ENCODE data around the gene USP15. TPM values are rescaled to one million over a fixed set of nuclear protein-coding genes. Genes with fewer than 3 reads are reported as not detected.

USP15 gene
- total and polyA plus RNA-seq, 2 donors (not counting 3 experiments of a cell fraction or from before 2014, with no cell fraction given), result 20.0 to 61.8 TPM

DNA sequence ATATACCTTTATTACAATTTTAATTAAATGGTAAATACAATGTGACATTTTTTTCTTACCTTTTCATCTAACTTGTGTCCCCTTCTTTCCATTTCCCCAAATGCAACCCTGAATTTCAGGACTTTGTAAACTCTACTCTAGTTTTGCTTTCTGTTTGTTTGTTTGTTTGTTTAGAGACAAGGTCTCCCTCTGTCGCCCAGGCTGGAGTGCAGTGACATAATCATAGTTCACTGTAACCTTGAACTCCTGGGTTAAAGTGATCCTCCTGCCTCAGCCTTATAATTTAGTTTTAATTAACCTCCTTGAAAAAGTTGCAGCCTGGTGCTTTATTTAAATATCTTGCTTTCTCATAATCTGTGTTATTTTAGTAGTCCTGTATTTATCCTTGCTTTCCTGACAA lies 147.4 kb downstream of the USP15 start:
- POLR2A ChIA-PET, result no interaction called here
- H3K36me3 ChIP-seq (ENCODE audit: control insufficient read depth in 2 of 2, extremely low read depth in 1 of 2, insufficient read depth in 2 of 2, low read length in 2 of 2), result peaks cover 0 to 12% of the 10 kb centered on the region in 2 experiments
- intact Hi-C loops (cut with micrococcal nuclease), result loop anchor here (2.0 kb wide), 1 partner anchor 37 kb away; no protein-coding TSS in a partner anchor
- no peaks in the 10 kb centered on the region for H3K4me1 ChIP-seq (ENCODE audit: control insufficient read depth, extremely low read depth, insufficient read depth, low read length)
- DNase-seq (ENCODE audit: low read depth, low spot score) (no peak), FAIRE-seq (no peak)
- no peaks in the 10 kb centered on the region for H3K9me1 ChIP-seq (replicated peaks; ENCODE audit: control insufficient read depth, extremely low read depth, insufficient read depth, low read length)
- no TSS peak for BruUV-seq (replicated peaks)
- no peak overlapping the region for H3K4me2 ChIP-seq (ENCODE audit: insufficient read depth, low read length)
- CTCF ChIA-PET, result interaction anchor here (0.8 to 2.1 kb wide), 4 partner anchors 9 to 409 kb away, joined by 3 to 6 read pairs (median 4); no protein-coding TSS in a partner anchor
- H3K27ac ChIP-seq (ENCODE audit: insufficient read depth, low read depth, low read length), result no peak overlapping the region
- H3K79me2 ChIP-seq (ENCODE audit: control insufficient read depth, insufficient read depth, low read length), result no peaks in the 10 kb centered on the region
- no peak overlapping the region for H3K4me3 ChIP-seq (replicated peaks in 1 of 3; ENCODE audit: insufficient read depth in 1 of 3, low read depth in 1 of 3, low read length in 3 of 3)
- no peak overlapping the region for H2AFZ ChIP-seq (ENCODE audit: low read depth, low read length)
- no peak for TF ChIP-seq JUN (IDR thresholded peaks at IDR 0.05; ENCODE audit: borderline replicate concordance, insufficient read depth, insufficient read length, low read depth)
- no peak for TF ChIP-seq GATA2 (IDR thresholded peaks at IDR 0.05; ENCODE audit: insufficient read depth, insufficient read length, low read depth, low read length)
- no peak for TF ChIP-seq POLR2A (IDR thresholded peaks at IDR 0.05; ENCODE audit: low read depth, low read length)
- TF ChIP-seq FOS (IDR thresholded peaks at IDR 0.05; ENCODE audit: borderline replicate concordance, insufficient read depth, low read length), result no peak
- TF ChIP-seq POLR2AphosphoS5 (IDR thresholded peaks at IDR 0.05; ENCODE audit: insufficient read depth, low read depth, low read length), result no peak
- TF ChIP-seq, protein P1, sequence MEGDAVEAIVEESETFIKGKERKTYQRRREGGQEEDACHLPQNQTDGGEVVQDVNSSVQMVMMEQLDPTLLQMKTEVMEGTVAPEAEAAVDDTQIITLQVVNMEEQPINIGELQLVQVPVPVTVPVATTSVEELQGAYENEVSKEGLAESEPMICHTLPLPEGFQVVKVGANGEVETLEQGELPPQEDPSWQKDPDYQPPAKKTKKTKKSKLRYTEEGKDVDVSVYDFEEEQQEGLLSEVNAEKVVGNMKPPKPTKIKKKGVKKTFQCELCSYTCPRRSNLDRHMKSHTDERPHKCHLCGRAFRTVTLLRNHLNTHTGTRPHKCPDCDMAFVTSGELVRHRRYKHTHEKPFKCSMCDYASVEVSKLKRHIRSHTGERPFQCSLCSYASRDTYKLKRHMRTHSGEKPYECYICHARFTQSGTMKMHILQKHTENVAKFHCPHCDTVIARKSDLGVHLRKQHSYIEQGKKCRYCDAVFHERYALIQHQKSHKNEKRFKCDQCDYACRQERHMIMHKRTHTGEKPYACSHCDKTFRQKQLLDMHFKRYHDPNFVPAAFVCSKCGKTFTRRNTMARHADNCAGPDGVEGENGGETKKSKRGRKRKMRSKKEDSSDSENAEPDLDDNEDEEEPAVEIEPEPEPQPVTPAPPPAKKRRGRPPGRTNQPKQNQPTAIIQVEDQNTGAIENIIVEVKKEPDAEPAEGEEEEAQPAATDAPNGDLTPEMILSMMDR (IDR thresholded peaks at IDR 0.05; ENCODE audit: extremely low read depth in 1 of 2, insufficient read depth in 1 of 2, low read depth in 1 of 2, low read length in 2 of 2), result no peak
- TF ChIP-seq, protein P2, sequence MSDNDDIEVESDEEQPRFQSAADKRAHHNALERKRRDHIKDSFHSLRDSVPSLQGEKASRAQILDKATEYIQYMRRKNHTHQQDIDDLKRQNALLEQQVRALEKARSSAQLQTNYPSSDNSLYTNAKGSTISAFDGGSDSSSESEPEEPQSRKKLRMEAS (IDR thresholded peaks at IDR 0.05; ENCODE audit: insufficient read depth, insufficient read length), result no peak
- TF ChIP-seq MYC (IDR thresholded peaks at IDR 0.05; ENCODE audit: low read depth, low read length), result no peak
- TF ChIP-seq EZH2 (IDR thresholded peaks at IDR 0.05; ENCODE audit: borderline replicate concordance, low read depth, low read length, severe bottlenecking), result no peak
- no peaks in the 10 kb centered on the region for H3K27me3 ChIP-seq (ENCODE audit: control insufficient read depth in 2 of 2, insufficient read depth in 2 of 2, low read length in 2 of 2)
- H3K9ac ChIP-seq (replicated peaks; ENCODE audit: extremely low read depth, insufficient read depth, low read length), result no peak overlapping the region
- dilution Hi-C loops (cut with MboI; ENCODE audit: extremely low pct_ligation_motif_present, low sequenced_read_pairs), result no loop called here
- no peaks in the 10 kb centered on the region for H4K20me1 ChIP-seq (replicated peaks; ENCODE audit: control insufficient read depth, extremely low read depth, insufficient read depth, low read length)
- H3K9me3 ChIP-seq (replicated peaks; ENCODE audit: control insufficient read depth, insufficient read depth, low read length), result no peaks in the 10 kb centered on the region

All from endothelial cell of umbilical vein (primary cell).